COLO829 (cell line): ENCODE measurements around the gene IMP3.
"Not testable (repeated sequence)": the region's sequence is repeated elsewhere in the genome, so short reads cannot be mapped to it uniquely, and the experiment has no call there.

Experiments
- DNase-seq: peaks from one replicate; pipeline ENCODE4 v3.0.0; 2012; ENCODE audit warnings: low spot score

Gene IMP3

DNA sequence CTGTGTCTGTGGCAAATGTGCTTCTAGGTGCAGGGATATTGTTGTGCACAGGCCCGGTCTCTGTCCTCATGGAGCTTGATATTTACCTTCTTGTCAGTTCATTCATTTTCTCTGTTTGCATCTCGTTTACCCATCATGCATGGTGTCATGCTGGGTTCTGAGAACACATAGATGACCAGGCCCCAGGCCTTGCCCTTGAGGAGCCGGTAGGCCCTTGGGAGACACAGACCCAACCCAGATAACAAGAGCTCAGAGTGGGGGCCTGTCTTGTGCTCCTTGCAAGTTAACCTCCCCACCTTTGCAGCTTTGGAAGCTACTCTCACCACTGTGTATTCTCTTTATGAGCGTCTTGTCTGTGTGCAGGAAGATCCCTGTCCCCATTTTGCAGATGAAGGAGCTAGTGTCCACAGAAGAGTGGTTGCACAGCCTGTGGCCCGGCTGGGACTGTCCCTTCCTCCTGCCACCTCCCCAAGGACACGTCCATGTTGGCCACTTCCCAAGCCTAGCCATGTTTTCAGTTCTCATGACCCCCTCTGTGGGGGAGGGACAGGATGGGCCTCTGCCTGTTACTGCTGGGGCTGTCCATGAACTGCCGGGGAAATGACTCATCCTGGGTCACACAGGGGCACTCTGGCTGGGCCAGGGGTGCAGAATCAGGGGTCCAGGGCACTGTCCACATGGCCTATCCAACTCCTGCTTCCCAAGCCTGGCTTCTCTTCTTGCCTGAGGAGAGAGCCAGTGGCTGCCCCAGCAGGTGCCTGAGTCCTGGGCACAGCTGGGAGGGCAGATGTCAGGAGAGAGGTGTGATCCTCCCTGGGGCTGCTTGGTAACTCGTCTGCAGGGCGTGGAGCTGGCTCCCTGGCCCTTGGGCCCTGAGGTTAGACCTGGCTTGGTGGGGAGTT, 11.1 kb upstream of the IMP3 start:
- no peak for DNase-seq

DNA sequence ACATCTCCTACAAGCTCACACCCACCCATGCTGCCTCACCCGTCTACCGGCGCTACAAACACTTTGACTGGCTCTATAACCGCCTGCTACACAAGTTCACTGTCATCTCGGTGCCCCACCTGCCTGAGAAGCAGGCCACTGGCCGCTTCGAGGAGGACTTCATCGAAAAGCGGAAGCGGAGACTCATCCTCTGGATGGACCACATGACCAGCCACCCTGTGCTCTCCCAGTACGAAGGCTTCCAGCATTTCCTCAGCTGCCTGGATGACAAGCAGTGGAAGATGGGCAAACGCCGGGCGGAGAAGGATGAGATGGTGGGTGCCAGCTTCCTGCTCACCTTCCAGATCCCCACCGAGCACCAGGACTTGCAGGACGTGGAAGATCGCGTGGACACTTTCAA, 9.8 kb upstream of the IMP3 start:
- no peak for DNase-seq

DNA sequence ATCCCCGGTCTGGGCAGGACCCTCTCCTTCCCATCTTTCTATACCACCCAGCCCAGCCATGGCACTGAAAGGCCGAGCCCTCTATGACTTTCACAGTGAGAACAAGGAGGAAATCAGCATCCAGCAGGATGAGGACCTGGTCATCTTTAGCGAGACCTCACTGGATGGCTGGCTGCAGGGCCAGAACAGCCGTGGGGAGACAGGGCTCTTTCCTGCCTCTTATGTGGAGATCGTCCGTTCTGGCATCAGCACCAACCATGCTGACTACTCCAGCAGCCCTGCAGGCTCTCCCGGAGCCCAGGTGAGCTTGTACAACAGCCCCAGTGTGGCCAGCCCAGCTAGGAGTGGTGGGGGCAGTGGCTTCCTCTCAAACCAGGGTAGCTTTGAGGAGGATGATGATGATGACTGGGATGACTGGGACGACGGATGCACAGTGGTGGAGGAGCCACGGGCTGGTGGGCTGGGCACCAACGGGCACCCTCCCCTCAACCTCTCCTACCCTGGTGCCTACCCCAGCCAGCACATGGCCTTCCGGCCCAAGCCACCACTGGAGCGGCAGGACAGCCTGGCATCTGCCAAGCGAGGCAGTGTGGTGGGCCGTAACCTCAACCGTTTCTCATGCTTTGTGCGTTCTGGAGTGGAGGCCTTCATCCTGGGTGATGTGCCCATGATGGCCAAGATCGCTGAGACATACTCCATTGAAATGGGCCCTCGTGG, 9.2 kb upstream of the IMP3 start:
- no peak for DNase-seq

DNA sequence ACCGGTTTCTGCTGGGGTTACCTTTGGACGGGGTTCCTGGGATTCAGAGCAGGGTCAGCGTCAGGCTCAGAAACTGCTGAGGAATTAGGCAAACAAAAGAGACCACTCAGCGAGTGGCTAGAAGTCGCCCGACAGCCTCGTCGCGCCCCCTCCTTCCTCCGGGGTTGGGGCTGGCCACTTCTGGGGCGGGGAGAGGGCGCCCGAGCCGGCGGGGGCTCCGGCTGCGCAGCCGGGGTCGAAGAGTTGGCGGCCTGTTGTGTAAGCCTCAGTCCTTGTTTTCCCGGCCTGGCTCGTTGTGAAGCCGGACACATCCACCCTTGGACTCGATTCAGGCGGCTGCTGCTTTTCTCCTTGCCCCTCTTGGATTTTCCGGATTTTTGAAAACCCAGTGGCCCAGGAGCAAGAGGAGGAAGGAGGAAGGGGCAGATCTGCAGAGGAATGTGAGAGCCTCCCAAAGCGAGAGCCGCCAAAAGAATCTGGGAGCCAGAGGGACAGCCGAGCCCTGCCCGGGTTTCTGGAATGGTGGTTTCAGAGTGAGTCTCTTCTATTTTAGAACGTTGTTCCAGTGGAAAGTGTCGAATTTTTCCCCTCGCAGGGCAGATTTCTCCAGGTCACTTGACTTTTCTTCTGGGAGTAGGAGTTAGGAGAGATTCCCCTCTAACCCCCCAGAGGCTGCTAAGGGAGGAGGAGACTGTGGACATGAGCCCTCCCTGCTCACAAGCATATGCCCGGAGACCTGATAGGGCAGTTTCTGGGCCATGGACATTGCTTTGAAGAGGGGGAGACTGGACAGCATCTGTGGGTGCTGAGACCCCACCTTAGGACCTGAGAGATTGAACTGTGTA, 8.4 kb upstream of the IMP3 start:
- DNase-seq: no peak

DNA sequence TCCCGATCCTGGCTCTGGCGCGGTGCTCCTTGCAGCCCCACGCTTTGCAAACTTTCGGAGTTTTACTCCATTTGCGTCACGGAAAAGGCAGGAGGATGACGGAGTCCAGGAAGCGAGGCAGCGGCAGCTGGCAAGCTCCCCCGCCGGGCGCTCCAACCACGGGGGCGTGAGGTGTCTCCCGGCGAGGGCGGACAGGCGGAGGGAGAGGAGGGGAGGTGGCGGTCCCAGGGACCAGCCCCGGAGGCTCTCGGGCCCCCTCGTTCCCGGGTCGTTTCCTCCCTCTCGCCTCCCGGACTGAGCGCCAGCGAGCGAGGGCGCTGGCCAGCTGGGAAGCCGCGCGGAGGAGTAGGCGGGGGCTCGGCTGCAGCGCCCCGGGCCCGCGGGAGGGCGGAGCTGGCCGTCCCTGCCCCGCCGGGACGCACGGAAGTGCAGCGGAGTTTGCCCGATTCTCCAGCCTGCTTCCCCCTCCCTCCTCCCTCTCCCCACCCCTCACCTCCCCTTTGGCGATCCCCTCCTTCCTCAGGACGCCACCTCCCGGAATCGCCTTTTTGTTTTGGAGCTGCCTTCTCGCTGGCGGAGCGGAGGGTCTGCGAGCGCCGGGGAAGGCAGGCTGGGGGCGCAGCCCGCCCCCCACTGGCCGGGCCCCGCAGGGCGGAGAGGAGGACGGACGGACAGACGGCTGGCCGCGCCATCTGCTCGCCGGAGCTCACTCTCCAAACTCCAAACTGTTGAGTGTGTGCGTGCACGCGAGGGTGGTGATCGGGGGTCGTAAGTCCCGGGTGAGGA, 7.5 kb upstream of the IMP3 start, which contains the start of gene SNX33:
TSS of gene SNX33 (plus strand) at position 543 of the 786 bp plus-strand sequence. CDS start 1,191 bp downstream, outside the sequence.
- no peak for DNase-seq

DNA sequence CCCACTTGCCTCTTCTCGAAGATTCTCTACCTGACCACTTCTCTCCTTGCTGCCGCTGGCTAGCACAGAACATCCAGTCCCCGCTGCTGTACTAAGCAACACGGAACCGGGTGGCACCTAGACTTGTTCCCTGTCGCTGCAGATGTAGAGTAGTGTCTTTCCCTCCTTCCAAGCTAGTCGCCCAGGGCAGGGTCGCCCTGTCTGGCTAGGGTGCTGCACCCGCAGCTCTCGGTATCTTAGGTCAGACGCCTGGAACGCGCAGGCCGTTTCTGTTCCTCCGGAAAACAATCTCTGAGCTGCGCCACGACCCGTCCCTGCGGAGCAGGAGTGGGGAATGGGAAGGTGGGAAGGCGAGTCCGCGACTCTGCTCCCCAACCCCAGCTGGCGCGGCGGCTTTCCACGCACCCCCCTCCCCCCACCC, 6.9 kb upstream of the IMP3 start:
- DNase-seq: no peak

DNA sequence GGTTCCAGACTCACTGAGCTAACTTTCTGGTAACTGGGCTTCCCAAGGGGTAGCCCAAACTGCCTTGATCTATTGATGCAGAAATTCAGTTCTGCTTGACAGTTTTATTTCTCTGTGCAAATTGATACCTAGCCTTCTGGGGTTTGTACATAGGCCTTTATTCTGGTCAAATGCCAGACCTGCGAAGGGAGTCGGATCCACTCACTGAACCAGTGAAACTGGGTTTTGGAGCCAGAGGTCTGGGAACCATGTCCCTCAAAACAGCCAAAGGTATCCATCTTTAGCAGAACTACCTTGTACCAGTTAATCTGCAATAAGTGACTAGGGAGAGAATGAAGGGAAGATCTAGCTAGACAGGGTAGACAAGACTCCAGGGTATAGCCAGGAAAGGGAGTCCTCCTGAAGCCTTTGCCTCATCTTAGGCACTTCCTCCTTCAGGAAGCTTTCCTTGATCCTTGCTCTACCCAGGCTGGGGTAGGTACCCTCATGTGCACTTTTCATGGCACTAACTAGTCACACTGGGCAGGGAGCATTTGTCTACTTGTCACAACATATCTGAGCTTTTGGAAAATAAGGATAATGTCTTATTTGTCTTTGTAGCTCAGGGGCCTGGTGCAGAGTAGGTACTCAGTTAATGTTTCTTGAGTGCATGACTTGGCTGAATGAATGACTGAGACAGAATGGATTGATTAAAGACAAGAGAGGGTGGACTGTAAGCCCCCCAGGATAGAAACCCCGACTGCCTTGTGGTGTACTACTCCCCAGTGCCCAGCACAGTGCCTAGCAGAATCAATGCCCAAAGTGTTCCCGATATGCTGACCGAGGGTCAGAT, 6.3 kb upstream of the IMP3 start:
- no peak for DNase-seq

DNA sequence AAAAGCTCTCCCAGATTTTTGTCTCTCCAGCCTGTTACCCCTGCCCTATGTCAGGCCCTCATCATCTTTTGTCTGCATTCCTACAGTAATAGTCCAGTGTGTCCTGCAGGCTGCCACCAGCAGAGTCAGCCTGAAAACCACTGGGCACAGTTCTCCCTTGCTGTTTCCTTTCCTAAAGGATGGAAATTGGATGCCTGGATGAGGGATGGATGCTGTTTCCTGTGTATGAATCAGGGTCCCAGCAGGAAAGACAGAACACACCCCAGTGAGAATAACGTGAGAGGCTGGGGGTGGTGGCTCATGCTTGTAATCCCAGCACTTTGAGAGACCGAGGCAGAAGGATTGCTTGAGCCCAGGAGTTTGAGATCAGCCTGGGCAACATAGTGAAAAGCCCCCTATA, 4.4 kb upstream of the IMP3 start:
- no peak for DNase-seq

DNA sequence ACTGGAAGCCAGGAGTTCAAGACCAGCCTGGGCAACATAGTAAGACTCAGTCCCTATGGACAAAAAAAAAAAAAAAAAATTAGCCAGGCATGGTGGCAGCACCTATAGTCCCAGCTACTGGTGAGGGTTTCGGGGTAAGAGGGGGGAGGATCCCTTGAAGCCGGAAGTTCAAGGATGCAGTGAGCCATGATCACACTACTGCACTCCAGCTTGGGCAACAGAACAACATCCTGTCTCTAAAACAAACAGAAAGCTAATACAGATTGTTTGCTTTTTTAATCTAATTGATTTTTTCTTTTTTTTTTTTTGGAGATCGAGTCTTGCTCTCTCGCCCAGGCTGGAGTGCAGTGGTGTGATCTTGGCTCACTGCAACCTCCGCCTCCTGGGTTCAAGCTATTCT, 1.6 kb upstream of the IMP3 start:
- no peak for DNase-seq

DNA sequence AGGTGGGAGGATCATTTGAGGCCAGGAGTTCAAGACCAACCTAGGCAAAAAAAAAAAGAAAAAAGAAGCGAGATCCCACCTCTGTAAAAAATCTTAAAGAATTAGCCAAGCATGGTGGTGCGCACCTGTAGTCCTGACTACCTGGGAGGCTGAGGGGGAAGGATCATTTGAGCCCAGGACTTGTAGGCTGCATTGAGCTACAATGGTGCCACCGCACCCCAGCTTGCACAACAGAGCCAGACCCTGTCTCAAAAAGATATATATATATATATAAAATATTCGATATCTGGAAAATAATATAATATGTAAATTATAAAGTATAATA, 1.1 kb upstream of the IMP3 start:
- DNase-seq: no peak

DNA sequence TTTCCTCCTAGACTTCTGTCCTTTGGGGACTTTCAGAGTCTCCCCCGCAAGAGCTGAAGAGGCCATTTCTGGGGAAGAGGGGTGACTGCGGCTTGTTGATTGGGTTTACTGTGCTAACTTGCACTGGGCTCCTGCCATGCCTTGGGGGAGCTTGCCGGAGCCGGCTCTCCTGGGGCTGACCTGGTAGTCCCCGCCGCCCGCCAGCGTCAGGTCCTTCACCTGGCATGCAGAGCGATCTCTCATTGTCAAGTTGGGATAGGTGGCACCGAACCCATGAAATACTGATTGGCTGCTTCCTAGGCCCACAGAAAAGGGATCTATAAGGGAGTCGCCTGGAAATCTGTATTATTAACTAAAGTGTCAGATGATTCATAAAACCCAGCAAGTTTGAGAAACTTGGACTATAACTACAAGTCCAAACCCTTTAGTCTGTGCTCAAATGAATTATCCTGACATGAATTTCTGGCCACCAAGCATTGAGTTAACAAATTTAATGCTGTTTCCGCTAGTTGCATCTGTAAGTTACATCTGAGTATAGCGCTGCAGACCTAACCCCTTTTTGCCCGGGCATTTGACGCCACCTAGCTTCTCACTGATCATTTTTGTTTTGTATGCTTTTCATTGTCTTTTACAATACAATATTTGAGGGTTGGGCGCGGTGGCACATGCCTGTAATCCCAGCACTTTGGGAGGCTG, 607 bp upstream of the IMP3 start:
- DNase-seq: no peak

DNA sequence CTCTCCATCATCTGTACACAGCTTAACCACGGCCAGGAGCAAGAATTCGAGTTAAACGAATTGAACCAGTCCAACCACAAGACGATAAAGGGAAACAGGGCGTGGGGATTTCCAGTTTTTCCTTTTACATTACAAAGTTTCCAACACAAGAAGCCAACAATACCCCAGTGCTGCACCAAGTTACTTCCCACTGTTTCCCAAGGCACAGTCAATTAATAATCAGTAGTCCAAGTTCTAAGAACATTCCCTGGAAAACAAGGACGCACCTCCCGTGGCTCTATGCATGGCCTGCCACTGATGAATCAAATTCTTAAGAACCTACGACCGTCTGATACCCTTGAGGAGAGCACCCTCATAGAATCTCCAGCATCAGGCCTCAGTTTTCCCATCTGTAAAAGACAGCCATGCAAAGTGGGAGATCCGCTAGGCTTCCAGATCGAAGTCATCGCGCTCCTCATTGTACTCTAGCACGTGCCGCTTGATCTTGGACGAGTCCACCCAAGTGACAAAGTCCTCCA, 774 bp downstream of the IMP3 start:
- DNase-seq: no peak

DNA sequence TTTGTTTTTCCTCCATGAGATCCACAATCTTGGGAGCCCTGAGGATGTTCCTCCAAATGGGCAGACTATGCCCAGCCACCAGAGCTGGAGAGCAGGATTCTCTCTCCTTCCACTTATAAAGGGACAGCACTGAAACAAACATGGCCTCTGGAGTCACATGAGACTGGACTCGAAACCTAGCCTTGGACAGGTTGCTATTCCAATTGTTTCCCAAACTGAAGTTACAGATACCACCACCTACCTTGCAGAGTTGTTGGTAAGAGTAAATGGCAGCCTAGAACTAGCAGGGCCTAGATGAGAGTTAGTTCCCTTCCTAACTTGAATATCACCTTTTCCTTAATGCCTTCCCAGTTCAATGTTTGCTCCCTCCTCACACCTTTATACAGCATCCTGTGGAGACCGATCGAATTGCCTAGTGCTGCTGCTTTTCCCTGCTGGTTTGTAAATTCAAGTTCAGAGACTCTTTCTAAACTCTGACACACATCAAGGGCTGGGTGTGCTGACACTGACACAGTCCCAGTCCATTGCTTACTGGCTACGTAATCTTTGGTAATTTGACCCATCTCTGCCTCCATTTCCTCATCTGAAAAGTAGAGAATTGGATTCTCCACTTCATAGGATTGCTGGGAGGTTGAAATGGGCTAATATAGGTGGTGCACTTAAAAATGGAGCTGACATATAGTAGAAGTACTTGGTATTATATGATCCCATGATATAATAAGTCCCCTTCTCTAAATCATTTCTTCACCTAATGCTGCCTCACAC, 2.6 kb downstream of the IMP3 start:
- no peak for DNase-seq

DNA sequence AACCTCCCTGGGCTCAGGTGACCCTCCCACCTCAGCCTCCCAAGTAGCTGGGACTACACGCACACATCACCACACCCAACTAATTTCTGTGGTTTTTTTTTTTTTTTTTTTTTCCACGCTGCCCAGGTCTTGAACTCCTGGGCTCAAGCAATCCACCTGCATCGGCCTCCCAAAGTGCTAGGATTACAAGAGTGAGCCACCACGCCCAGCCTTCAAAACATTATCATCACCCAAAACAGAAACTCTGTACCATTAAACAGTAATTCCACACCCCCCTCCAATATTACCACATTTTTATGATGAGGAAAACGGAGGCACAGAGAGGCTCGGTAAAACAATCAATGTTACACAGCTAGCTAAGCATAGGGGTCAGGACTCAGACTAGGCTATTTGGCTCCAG, 4.0 kb downstream of the IMP3 start:
- no peak for DNase-seq

DNA sequence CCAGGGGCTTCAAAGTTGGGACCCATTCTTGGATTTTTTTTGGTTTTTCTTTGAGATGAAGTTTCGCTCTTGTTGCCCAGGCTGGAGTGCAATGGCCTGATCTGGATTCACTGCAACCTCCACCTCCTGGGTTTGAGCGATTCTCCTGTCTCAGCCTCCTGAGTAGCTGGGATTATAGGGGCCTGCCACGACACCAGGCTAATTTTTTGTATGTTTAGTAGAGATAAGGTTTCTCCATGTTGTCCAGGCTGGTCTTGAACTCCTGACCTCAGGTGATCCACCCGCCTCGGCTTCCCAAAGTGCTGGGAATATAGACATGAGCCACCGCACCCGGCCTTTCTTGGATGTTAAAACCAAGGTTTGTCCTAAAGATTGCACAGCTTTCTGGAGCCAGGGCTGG, 6.1 kb downstream of the IMP3 start:
- DNase-seq: not testable (repeated sequence)

DNA sequence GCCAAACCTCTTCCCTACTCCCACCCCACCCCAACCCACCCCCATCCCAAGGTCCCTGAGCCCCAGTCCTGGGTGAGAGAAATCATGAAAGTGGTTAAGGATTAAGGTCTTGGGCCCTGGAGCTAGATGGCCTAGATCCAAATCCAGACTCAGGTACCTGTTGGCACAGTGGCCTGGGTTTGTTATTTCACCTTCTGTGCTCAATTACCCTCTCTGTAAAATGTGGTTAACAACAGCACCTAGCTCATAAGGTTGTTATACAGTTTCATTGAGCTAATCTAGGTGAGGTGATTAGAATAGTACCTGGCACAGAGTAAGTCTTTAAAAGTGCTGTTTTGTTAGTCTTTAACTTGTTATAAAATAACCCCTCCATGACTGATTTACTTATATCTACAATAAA, 8.1 kb downstream of the IMP3 start:
- DNase-seq: no peak

DNA sequence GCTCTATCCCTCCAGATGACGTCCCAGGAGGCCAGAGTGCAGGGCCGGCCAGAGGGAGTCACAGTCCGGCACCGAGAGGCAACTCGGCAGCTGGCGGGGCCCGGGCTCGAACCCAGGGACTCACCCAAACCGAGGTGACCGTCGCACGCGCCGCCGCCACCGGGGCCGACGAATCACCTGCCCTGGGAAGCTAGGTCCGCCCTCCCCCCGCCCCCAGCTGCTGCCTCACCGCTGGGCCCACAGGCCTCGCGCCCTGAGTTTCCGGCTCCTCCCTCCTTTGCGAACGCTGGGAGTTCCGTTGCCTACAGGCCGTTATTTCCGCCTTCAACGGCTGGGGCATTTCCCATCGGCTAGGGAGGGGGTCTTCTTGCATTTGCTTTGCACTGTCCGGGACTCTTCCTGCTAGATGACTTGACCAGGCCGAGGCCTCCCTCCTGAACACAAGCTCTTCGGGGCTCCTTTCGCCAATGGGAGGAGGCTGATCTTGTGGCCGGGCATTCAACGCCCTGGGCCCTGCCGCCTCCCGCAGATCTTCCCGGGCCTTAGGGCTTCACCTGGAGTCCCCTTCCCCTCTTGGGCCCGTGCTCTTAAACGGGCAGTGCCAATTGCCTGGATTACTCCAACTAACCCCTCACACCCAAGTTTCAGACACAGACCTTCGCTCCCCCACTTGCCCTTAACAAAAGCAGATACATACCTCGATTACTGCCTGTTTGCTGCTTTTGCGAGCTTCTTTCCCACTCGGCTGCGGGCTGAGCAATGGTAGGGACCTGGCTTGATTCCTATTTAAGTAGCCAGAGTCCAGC, 14.3 kb downstream of the IMP3 start, which contains the start of gene SNUPN:
TSS of gene SNUPN (minus strand) at position 184 of the 806 bp plus-strand sequence. CDS start 4,674 bp downstream, outside the sequence.
- DNase-seq: peak; percentile 86

DNA sequence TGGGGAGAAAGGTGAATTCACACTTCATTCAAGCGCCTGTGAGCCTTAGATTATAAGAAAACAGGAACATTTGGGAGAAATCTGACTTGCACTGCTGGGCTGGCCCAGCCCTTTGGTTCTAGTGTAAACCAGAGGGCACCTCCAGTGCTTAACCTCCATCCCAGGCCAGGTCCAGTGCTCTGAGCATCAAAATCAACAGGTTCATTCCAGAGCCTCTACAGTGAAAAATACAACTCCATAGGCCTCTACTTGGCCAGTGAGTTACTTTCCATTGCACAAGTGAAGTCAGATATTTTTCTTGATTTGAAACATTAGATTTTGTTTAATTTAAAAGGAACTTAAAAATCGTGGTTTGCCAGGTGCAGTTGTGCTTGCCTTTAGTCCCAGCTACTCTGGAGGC, 17.5 kb downstream of the IMP3 start:
- DNase-seq: no peak
